GM19467 (cell line): ENCODE results near the gene MAML3.

Experiments used
- ATAC-seq: cut with Tn5 transposase; IDR thresholded peaks from one replicate; pipeline ENCODE4 v1.9.1; 2021; ENCODE audit warnings: mild to moderate bottlenecking, moderate library complexity; ENCODE audit not compliant: unreplicated experiment

MAML3 gene

DNA sequence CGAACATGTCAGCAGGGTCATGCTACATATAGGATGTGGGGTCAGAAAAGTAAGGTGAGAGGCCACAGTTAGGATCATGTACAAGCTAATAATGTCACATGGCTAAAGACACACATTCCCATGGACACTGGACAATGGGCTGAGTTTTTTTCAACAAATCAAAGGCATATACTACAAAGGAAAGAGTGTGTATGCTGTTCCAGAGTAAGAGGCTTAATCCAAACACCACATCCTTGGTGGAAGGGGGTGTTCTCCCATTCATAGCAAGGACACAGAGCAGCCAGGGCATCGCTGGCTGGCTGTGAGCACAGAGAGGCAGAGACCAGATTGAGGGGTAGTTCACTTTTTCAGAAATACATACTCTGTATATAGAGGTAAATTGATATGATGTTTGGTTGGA, 356.7 kb downstream of the MAML3 start:
- ATAC-seq: no peak

DNA sequence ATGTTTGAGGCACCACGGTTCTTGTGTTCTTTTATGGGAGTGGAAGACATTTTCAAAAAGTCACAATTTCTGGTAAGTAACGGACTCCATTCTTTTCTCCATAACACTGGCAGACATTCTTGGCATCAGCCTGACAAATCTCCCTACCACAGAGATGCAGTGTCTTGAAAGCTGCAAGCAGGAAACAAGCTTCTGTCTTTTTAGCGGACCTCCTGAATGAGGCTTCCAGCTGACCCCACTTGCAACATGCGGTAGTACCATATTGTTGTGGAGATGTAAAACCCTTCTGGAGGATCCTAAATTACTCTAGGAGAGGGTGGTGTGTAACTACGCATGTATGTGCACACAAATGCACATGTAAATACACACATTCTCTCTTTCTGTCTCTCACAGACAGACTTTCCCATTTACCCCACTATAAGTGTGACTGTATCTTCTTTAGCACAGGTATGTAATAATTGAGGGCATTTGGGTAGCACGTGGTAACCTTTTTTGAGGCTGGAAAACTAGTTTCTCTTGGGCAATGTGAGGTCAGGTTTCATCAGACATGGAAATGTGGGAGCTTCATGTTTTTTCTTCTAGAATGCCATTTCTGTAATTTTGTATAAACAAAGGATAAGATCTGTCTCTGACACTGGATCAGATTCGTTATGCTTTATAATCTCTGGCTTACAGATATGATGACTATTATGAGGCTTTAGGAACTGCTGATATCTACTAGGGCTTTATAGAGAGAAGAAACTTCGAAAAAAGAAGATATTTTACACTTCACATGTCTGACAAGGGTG, 358.3 kb downstream of the MAML3 start:
- ATAC-seq: no peak

DNA sequence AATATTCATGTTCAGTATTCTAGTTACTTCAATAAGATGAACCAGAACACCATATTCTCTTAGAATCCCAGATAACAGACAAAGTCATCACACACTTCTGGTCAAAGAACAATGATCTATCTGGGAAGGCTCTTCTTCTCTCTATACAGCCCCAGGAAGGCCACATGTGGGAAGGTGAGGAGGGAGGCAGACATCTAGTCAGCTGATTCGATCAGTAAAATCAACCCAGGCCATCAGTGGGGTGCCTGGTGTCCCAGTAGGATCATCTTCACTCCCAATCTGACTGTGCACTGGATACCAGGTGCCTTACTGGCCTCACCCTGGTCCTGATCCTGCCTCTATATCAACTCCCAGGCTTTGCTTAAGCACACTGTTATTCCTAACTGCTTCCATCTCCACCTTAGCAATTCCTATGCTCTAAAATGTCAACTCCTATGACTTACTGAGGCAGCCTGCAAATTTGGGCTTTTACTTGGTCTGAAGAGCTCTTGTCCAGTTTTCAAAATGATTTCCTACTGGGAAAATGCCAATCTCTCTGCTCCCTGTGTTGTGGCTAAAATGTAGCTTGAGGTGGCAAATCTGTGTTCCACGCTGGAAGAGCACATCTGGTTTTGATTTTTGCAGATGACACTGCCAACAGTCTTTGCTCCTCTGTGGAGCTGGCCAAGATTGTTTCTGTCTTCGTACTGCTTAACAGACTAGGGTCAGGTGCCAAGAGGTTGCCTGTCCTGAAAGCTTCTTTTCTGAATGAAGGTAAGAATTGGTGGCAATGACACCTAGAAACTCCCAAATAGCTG, 359.6 kb downstream of the MAML3 start:
- ATAC-seq: no peak

DNA sequence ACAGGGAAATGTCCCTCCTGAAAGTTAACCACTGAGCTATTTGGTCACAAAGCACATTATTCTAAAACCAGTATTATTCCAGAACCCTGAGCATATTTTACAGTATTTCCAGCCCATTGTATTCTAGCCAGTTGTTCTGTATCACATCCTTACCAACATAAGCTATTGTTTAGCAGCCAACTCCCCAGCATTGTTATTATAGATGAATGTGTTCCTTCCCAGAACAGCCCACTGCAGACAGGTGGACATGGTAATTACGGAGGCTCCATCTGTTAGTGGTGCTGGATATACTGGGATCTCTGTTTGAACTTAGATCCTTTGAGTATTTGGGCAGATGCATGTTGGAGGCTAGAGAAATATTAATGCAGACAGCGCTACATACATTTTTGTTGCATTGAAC, 362.3 kb downstream of the MAML3 start:
- ATAC-seq: no peak

DNA sequence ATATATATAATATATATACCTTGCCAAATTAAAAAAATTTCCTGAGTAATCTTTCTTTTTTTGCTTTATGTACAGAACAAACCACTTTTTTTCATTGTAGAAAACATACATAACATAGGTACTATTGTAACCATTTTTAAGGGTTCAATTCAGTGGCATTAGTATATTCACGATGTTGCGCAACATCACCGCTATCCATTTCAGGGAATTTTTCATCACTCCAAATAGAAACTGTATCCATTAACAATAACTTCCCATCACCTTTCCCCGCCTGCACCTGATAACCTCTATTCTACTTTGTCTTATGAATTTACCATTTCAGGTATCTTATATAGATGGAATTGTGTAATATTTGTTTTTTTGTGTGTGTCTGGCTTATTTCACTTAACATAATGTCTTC, 363.7 kb downstream of the MAML3 start:
- no peak for ATAC-seq

DNA sequence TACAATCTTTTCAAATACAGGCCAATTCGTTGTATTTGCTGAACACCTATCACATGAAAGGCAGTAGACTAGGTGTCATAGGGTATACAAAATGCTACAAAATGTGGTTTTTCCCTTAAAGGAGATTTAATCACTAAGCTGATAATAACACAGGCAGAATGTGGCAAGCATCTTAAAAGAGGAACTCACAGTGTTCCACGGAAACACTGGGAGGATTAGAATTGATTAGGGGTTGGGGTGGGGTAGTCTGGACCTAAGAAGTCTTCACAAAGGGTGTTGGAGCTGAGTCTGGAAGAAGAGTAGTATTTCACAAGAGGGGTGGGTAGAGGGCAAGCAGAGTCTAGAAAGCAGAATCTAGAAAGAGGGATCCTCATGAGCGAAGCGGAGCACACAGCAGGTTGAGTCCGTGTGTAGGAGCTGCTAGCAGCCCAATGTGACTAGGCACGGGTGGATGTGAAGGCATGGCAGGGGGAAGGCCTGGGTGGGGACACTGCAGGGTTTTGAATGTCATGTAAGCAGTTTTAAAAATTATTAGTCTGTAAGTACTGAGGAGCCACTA, 364.8 kb downstream of the MAML3 start:
- no peak for ATAC-seq

DNA sequence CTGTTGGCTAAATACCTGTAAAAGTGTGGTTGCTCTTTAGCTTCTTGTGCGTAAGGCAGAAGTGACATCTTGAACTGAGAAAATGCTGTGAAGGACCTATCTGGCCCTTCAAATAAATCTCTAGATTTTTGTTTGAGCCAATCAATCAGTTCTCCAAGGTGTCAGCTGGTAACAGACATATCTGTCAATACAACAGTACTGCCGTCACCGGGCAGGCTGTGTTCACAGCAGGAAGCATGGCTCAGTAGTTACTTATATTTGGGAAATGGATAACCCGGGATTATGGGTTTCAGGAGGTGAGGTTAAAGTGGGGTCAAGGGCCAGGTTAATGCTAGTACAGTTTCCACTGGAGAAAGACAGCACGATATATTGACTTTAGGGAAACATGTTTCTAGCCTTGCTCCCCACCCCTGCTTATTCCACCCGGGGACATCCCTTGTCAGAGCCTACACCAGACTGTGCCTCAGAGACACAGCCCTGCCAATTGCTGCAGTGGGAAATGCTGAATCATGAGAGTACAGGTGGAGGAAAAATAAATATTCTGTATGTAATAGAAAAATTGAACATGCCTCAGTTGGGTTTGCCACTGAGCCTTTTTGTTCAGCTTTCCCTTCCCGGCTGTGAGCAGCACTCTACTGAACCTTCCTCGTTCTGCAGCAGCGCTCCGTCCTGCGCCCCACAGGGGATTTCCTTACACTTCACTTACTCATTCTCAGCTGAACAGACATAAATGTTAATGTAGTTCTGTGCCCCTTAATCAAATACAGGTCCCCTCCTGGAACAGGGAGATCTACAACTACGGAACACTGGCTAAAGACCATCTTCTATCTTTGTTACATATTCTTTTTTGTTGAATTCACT, 367.3 kb downstream of the MAML3 start:
- ATAC-seq: no peak

DNA sequence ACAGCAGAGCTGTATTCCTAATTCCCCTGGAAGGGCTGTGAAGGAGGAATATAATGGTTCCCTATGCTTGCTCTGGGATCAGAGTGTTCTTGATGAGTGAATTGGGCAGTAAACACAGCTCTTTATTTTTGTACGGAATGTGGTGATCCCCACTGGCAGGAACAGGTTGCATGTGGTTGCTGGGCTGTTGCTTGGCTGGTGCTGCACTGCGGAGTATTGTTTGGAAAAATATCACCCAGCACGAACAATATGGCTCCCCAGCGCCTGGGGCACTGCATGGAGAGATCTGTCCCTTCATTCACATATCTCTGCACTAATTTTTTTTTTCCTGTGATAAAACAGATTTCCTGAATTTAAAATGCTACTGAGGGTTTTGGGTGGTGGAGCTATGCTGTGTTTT, 368.6 kb downstream of the MAML3 start:
- ATAC-seq: no peak

DNA sequence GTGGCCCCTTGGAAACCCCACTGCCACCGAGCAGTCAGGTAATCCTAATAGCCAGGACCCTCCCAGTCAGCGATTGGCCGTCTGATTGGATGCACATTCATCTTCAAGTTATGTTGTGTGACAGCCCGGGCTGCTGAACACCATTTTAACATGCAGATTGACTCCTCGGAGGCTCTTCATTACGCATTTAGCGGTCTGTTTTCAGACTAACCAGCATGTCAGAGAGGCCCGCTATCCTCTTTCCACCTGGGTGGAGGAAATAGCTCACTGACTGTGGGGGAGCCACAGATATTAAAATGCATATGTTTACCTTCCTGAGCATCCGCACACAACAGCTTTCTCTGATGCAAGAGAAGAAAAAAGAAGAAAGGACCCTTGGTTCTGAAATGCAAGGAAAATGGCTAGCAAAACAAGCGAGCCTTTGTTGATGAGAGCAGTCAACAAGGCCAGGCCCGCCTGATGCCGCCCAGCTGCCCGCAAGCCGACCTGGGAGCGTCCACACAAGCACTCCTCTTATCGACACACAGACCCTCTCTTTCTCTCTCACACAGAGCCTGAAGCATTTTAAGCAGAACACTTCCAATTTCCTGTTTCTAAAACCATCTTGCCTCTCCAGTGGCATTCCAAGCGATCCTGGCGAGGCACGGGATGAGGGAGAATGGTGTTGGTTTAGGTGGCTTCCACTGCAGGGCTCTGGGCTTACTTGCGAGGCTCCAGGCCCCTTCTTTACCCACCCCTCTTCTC, 370.1 kb downstream of the MAML3 start:
- ATAC-seq: no peak

DNA sequence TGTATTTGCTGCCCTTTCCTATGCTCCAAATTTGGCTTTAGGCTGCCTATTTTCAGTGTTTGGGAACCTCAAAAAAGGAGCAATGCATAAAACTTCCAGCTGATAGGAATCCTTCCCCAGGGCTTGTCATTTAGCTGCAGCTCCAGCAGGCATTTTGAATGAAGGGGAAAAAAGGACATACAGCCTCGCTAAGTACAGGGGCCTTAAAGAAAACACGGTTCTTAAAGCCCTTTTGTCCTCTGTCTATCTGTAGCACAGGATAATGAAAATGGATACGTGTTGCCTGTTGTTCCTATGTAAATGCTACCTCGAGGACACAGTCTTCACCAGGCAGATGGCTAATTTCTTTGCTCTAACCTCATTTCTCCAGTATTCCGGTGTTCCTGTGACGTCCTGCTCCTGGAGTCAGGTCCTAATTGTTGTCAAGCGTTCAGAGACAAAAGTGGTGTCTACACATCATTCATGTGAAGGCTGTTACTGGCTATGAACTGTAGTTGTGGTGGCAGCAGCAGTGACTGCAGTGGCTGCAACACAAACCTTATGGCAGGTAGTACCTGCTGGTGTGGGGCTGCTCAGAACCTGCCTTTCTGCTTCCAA, 371.0 kb downstream of the MAML3 start:
- ATAC-seq: no peak

DNA sequence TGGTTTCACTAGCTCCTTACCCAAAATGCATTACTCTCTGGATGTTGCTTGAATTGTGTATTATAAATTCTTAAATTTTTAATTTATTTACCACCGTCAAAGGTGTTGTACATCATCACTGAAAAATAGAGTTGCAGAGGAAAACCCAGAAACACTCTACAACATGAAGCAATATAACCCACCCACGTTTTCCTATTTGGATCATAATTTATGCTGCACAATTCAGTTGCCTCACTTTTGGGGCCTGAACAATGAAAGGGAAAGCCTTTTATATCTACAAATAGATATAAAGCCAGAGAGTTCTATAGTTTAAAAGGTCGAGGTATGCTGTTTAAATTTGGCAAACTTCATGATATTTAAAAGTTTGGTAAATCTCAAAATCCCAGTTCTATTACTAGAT, 372.9 kb downstream of the MAML3 start:
- ATAC-seq: no peak

DNA sequence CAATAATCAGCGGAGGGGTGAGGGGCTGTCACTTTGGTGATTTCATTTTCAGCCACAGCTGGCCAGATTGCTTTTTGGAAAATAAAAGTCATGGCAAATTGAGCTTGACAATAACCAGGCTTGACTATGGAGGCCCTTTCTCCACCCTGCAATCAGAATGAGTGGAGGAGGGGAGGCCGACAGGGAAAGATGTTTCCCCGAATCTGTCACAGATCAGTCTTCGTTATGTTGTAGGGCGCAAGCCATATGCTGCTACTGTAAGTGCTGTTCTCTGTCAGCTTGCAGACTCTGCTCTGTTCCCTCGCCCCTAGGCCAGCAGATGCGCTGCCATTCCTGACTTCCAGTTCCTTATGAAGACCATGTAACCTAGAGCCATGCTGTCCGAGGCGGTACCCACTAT, 374.3 kb downstream of the MAML3 start:
- ATAC-seq: no peak

DNA sequence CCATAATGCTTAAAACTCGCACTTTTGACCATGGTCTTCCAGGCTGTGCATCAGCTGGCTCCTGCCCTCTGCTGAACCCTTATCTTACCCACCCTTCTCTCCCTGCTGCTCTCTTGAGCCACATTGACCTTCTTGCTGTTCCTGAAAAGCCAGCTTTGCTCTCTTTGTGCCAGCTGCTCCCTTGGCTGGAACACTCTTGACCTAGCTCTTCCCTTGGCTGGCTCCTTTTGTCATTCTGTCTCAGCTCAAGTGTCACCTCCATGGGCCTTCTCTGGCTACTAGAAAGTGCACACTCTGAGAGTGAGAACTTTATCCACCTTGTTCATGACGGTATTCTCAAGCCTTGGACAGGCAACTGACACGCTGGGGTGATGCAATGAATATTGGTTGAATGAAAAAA, 376.2 kb downstream of the MAML3 start:
- ATAC-seq: no peak

DNA sequence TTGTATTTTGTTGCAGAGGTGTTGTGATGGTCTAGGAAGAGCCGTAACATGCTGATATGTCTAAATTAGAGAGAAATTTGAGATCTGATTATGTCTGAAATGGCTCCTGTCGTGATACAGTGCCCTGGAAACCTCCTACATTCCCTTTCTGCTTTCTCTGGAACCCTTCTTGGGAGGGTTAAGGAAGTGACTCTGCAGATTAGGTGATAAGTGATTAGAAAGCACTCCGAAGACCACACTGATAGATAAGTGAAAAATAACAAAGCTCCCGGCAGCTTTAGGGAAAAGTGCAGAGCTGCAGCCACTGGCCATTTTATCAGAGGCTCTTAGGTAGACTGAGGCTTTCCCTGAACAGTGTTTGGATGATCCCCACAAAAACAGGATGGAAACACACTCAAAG, 377.7 kb downstream of the MAML3 start:
- ATAC-seq: no peak

DNA sequence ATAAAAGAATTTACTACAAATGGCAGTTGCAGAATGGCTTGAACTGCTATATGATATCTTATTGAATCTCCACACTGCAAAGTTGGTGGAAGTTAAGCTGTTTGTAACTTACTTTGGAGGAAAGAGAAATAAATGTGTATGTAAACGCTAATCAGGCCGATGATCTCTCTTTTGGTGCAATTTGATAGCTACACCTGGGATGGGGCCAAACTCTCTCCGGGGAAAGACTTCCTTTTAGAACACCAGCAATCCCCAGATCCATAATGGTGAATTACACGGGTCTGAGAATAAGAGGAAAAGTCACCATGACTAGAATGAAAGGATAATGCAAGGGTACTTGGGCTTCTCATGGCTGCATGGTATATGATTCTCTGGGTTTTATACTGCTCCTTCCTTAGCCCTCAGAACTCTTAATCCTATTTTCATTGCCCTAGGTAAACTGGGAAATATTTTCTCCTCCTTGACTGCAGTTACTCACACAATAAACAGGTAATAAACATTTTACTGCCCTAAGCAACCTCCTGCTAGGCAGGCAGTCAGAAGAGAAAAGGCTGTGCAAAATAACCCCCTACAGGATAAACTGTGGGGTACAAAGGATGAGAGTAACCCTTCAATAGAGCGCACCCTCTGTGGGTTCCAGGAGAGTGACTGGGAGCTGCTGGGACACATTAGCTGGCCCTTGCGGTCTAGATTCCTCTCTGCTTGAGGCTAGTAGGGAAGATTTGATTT, 379.1 kb downstream of the MAML3 start:
- ATAC-seq: no peak

DNA sequence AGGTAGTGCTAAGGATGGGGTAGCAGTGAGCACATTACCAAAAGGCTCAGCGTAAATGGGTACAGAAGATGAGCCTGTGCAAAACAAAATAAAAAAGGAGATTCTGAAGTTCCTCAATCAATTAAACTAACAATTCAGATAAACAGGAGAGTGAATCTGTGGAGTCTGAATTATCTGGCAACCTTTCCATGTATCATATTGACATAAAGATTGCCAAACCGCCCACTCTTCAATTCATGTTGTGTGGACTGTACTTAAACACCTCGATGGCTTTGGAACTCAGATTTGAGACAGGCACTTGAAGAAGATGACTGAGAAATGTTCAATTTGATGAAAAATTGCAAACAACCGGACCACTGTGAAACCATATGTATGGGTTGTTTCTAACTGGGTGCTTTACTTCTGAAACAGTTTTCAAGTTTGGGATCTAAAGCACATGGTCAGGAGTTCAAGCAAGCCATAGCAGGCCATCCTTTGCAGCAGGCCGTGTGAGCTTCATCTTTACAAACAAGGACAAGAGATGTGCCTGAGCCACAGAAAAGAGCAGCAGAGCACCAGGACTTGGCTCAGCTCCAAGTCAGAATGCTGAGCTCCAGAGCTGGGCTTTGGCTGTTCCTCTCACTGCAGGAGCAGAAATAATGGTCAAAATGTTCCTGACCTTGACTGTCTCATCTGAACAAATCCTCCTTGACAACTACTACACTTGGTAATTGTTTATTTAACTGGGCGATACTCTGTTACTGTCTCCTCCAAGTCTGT, 380.2 kb downstream of the MAML3 start:
- no peak for ATAC-seq

DNA sequence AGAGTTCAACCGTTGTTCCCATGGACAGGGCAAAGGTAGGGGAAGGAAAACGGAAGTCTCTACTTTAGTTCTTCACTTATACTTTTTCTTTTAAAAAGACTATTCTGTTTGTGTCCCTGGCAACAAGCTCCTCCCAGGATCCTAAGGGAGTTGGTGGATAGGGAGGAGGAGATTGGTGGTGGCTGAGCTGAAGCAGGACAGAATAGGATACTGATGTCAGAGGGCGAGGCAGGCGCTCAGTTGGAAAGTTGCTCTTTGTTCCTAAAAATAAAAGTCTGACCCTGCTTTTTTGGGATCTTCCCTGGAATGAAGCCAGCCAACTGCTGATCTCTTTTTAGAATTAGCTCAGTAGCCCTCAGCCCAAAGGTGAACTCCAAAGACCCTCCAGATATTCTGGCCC, 383.6 kb downstream of the MAML3 start:
- no peak for ATAC-seq

DNA sequence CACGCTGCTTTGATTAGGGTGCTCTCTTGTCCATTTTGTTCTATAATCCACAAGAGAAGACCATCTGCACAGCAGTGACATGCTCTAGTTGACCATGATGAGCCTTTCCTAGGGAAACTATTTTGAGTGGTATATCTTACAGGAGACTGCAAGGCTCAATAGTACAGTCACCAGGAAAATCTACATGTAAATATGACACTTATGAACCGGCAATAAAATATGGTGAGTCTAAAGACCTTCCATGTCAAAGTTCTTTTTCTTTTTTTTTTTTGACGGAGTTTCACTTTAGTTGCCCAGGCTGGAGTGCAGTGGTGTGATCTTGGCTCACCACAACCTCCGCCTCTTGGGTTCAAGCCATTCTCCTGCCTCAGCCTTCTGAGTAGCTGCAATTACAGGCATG, 384.6 kb downstream of the MAML3 start:
- ATAC-seq: no peak

DNA sequence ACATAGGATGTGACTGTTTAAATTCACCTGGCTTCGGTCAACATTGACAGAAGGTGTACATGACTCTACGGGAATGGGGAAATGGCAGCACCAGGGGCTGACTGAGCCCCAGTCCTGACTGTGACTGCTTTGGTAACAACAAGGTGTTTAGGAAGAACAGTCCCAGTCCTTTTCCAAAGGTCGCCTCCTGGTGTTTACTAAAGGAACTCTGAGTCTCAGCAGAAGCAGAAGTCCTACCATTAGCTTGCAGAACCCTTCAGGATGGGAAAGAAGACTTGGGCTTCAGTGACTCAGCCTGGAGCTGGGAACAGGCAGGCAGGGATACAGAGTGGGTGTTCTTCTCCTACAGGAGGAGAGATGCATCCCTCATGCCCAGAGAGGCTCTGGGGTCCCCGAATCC, 385.1 kb downstream of the MAML3 start:
- ATAC-seq: no peak
